ENCODE results near the gene GANAB. TPM values are rescaled to one million over a fixed set of nuclear protein-coding genes. Genes with fewer than 3 reads are reported as not detected.

GANAB gene
- total and polyA plus RNA-seq, 2 of the 13 experiments (the other 11 are each of a cell fraction or from before 2014, with no cell fraction given) = 99.5 to 234 TPM

DNA sequence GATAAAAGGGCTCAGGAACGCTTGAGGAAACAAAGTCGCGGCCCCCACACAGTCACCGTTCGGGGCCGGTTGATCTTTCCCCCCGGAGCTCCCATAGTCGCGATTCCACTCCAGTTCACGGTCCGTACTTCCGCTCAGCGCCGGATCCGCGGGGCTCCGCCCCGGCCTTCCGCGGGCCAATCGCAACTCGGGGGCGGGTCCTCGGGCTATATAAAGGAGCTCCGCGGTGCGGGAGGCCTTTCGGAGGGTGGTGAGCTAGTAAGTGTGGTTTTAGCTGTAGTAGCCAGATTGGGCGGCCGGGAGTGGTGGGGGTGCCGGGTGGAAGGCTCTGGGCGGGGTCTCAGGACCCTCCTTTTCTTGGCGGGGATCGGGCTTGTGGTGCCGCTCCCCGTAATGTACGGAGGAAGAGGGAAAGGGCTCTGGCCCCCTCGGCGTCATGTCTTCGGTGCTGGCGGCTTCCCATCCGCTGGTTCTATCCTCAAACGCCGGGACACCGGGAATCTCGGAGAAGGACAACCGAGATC lies 18.7 kb upstream of the GANAB start, which contains the start of the genes C11orf98 and CSKMT (continued):
- TF ChIP-seq YEATS4 (CRISPR knock-in tag; IDR thresholded peaks at IDR 0.05; ENCODE audit: borderline replicate concordance) (0 out of 2 replicates have a peak, but pooled peaks have one; percentile 38), ZNF331 (CRISPR knock-in tag; IDR thresholded peaks at IDR 0.05) (peak; percentile 73; the same call in 1 of the 2 replicates), PCBP1 (IDR thresholded peaks at IDR 0.05; ENCODE audit: borderline replicate concordance, low read depth, low read length) (no peak), ZNF562 (CRISPR knock-in tag; IDR thresholded peaks at IDR 0.05; ENCODE audit: borderline replicate concordance) (no peak), SMARCE1 (IDR thresholded peaks at IDR 0.05; ENCODE audit: borderline replicate concordance) (no peak), ZNF383 (CRISPR knock-in tag; IDR thresholded peaks at IDR 0.05; ENCODE audit: borderline replicate concordance) (no peak), ZNF317 (CRISPR knock-in tag; IDR thresholded peaks at IDR 0.05) (peak; percentile 82), HOXA3 (CRISPR knock-in tag; IDR thresholded peaks at IDR 0.05) (peak; percentile 20; the same call in 1 of the 2 replicates), HNRNPLL (IDR thresholded peaks at IDR 0.05; ENCODE audit: low read depth, low read length, poor library complexity, severe bottlenecking) (peak; percentile 84), ZFYVE20 (CRISPR knock-in tag; IDR thresholded peaks at IDR 0.05; ENCODE audit: borderline replicate concordance, low read depth) (no peak), ARNT2 (CRISPR knock-in tag; IDR thresholded peaks at IDR 0.05; ENCODE audit: low read depth) (no peak; the same call in none of the 2 replicates), TOE1 (CRISPR knock-in tag; IDR thresholded peaks at IDR 0.05) (peak; percentile 80; the same call in 1 of the 2 replicates), ZBTB7A (CRISPR knock-in tag; IDR thresholded peaks at IDR 0.05) (no peak), CHCHD3 (CRISPR knock-in tag; IDR thresholded peaks at IDR 0.05) (no peak), MBD4 (IDR thresholded peaks at IDR 0.05; ENCODE audit: borderline replicate concordance, low read length) (no peak), ZNF773 (CRISPR knock-in tag; IDR thresholded peaks at IDR 0.05; ENCODE audit: borderline replicate concordance) (no peak), ZSCAN22 (CRISPR knock-in tag; IDR thresholded peaks at IDR 0.05) (no peak)
- TF ChIP-seq, protein P1, sequence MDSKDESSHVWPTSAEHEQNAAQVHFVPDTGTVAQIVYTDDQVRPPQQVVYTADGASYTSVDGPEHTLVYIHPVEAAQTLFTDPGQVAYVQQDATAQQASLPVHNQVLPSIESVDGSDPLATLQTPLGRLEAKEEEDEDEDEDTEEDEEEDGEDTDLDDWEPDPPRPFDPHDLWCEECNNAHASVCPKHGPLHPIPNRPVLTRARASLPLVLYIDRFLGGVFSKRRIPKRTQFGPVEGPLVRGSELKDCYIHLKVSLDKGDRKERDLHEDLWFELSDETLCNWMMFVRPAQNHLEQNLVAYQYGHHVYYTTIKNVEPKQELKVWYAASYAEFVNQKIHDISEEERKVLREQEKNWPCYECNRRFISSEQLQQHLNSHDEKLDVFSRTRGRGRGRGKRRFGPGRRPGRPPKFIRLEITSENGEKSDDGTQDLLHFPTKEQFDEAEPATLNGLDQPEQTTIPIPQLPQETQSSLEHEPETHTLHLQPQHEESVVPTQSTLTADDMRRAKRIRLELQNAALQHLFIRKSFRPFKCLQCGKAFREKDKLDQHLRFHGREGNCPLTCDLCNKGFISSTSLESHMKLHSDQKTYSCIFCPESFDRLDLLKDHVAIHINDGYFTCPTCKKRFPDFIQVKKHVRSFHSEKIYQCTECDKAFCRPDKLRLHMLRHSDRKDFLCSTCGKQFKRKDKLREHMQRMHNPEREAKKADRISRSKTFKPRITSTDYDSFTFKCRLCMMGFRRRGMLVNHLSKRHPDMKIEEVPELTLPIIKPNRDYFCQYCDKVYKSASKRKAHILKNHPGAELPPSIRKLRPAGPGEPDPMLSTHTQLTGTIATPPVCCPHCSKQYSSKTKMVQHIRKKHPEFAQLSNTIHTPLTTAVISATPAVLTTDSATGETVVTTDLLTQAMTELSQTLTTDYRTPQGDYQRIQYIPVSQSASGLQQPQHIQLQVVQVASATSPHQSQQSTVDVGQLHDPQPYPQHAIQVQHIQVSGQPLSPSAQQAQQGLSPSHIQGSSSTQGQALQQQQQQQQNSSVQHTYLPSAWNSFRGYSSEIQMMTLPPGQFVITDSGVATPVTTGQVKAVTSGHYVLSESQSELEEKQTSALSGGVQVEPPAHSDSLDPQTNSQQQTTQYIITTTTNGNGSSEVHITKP (CRISPR knock-in tag; IDR thresholded peaks at IDR 0.05; ENCODE audit: low read depth) = 0 out of 2 replicates have a peak, but pooled peaks have one; percentile 39
- TF ChIP-seq, protein P2, sequence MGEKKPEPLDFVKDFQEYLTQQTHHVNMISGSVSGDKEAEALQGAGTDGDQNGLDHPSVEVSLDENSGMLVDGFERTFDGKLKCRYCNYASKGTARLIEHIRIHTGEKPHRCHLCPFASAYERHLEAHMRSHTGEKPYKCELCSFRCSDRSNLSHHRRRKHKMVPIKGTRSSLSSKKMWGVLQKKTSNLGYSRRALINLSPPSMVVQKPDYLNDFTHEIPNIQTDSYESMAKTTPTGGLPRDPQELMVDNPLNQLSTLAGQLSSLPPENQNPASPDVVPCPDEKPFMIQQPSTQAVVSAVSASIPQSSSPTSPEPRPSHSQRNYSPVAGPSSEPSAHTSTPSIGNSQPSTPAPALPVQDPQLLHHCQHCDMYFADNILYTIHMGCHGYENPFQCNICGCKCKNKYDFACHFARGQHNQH (CRISPR knock-in tag; IDR thresholded peaks at IDR 0.05) = peak; percentile 90
- TF ChIP-seq, protein P3, sequence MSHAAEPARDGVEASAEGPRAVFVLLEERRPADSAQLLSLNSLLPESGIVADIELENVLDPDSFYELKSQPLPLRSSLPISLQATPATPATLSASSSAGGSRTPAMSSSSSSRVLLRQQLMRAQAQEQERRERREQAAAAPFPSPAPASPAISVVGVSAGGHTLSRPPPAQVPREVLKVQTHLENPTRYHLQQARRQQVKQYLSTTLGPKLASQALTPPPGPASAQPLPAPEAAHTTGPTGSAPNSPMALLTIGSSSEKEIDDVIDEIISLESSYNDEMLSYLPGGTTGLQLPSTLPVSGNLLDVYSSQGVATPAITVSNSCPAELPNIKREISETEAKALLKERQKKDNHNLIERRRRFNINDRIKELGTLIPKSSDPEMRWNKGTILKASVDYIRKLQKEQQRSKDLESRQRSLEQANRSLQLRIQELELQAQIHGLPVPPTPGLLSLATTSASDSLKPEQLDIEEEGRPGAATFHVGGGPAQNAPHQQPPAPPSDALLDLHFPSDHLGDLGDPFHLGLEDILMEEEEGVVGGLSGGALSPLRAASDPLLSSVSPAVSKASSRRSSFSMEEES (CRISPR knock-in tag; IDR thresholded peaks at IDR 0.05) = 0 out of 2 replicates have a peak, but pooled peaks have one; percentile 16
- TF ChIP-seq, protein P4, sequence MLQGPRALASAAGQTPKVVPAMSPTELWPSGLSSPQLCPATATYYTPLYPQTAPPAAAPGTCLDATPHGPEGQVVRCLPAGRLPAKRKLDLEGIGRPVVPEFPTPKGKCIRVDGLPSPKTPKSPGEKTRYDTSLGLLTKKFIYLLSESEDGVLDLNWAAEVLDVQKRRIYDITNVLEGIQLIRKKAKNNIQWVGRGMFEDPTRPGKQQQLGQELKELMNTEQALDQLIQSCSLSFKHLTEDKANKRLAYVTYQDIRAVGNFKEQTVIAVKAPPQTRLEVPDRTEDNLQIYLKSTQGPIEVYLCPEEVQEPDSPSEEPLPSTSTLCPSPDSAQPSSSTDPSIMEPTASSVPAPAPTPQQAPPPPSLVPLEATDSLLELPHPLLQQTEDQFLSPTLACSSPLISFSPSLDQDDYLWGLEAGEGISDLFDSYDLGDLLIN (CRISPR knock-in tag; IDR thresholded peaks at IDR 0.05; ENCODE audit: borderline replicate concordance) = no peak
